HepG2 (cell line): ENCODE data around the gene PIP4K2B. TPM values are rescaled to one million over a fixed set of nuclear protein-coding genes. Genes with fewer than 3 reads are reported as not detected.
A peak's percentile ranks its signal among the peaks of the same experiment; 100 is the strongest.

Source experiments
- JUND ChIP-seq: sonication (generic); formaldehyde crosslinking; IDR thresholded peaks from 2 replicates; pipeline ENCODE4 v1.8.0; 2022; ENCODE audit warnings: mild to moderate bottlenecking, missing genetic modification reagents
- NR2F1 ChIP-seq, 2 experiments: fragments of 450-650 bp in 1 of 2; formaldehyde crosslinking in 1 of 2; IDR thresholded peaks; 2 replicates each; pipeline versions ENCODE4 v1.5.0 to v1.6.1; 2016 to 2020; ENCODE audit warnings: mild to moderate bottlenecking in 1 of 2, missing compliant biosample characterization in 1 of 2, missing genetic modification reagents in 1 of 2, moderate library complexity in 1 of 2
- TBP ChIP-seq: sonication (generic); formaldehyde crosslinking; IDR thresholded peaks from 2 replicates; pipeline ENCODE4 v1.5.0; 2020; ENCODE audit warnings: missing genetic modification reagents
- WIZ ChIP-seq: sonication (generic); formaldehyde crosslinking; IDR thresholded peaks from 2 replicates; pipeline ENCODE4 v1.5.1; 2020; ENCODE audit warnings: mild to moderate bottlenecking, missing genetic modification reagents
- ZNF354B ChIP-seq: sonication (generic); formaldehyde crosslinking; IDR thresholded peaks from 2 replicates; pipeline ENCODE4 v1.8.0; 2022; ENCODE audit warnings: mild to moderate bottlenecking, missing genetic modification reagents
- ZNF460 ChIP-seq: sonication (generic); formaldehyde crosslinking; IDR thresholded peaks from 2 replicates; pipeline ENCODE4 v1.5.1; 2020; ENCODE audit warnings: missing genetic modification reagents, mild to moderate bottlenecking, borderline replicate concordance
- ZNF556 ChIP-seq: sonication (generic); formaldehyde crosslinking; IDR thresholded peaks from 2 replicates; pipeline ENCODE4 v1.4.0; 2020; ENCODE audit warnings: mild to moderate bottlenecking, missing genetic modification reagents, borderline replicate concordance
- ZNF710 ChIP-seq: sonication (generic); formaldehyde crosslinking; IDR thresholded peaks from 2 replicates; pipeline ENCODE4 v1.5.0; 2020; ENCODE audit warnings: mild to moderate bottlenecking, missing genetic modification reagents, borderline replicate concordance
- ZNF766 ChIP-seq: sonication (generic); formaldehyde crosslinking; IDR thresholded peaks from 2 replicates; pipeline ENCODE4 v1.5.0; 2020; ENCODE audit warnings: missing genetic modification reagents, borderline replicate concordance
- polyA plus RNA-seq, 8 experiments: library from polyadenylated mRNA; depleted of rRNA in 3 of 8; stranded (reverse) in 7 of 8; unstranded in 1 of 8; fragments of >200 nt; fragmentation: Illumina TruSeq in 4 of 8; extraction: Trizol in 4 of 8; gene quantifications; 2 replicates each; pipeline versions ENCODE4 v1.2.1 to v1.2.3, GENCODE V29; 2011 to 2016; ENCODE audit warnings: low read depth in 4 of 8, missing spikeins in 1 of 8, mixed read lengths in 1 of 8; ENCODE audit not compliant: insufficient read depth in 1 of 8
- total RNA-seq, 5 experiments: library from RNA; depleted of rRNA; stranded (reverse); fragments of >200 nt; fragmentation: Illumina TruSeq; extraction: Trizol; gene quantifications; 2 replicates each; pipeline ENCODE4 v1.2.3, GENCODE V29; 2016; ENCODE audit warnings: low read depth in 1 of 5
- TF ChIP-seq, protein P1 (sequence below): sonication (generic); formaldehyde crosslinking; IDR thresholded peaks from 2 replicates; pipeline ENCODE4 v1.5.0; 2020; ENCODE audit warnings: mild to moderate bottlenecking, low read depth, missing genetic modification reagents, borderline replicate concordance

Gene PIP4K2B
- total and polyA plus RNA-seq, 2 of the 13 experiments (the other 11 are each of a cell fraction or from before 2014, with no cell fraction given), result 20.4 to 54.0 TPM

DNA sequence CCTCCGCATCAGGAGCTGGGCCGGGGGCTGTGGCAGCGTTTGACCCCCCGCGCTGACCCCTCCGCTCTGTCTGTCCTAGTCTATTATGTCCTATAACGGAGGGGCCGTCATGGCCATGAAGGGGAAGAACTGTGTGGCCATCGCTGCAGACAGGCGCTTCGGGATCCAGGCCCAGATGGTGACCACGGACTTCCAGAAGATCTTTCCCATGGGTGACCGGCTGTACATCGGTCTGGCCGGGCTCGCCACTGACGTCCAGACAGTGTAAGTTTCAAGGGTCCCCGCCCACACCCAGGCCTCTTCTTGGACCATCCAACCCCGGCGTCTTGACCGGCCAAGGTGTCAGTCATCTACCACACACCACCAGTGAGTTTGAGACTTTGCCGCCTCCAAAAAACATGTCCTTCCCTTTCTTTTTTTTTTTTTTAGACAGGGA, 46.3 kb downstream of the PIP4K2B start (continued):
- TF ChIP-seq TBP (CRISPR knock-in tag) (no peak), ZNF766 (0 out of 2 replicates have a peak, but pooled peaks have one; percentile 2), ZNF556 (CRISPR knock-in tag) (no peak), JUND (CRISPR knock-in tag) (no peak), ZNF354B (CRISPR knock-in tag) (0 out of 2 replicates have a peak, but pooled peaks have one; percentile 12), NR2F1 (CRISPR knock-in tag; IDR thresholded peaks at IDR 0.05) (no peak), WIZ (CRISPR knock-in tag) (0 out of 2 replicates have a peak, but pooled peaks have one; percentile 66), ZNF460 (no peak), ZNF710 (CRISPR knock-in tag) (no peak)
- TF ChIP-seq, protein P1, sequence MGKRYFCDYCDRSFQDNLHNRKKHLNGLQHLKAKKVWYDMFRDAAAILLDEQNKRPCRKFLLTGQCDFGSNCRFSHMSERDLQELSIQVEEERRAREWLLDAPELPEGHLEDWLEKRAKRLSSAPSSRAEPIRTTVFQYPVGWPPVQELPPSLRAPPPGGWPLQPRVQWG (CRISPR knock-in tag), result no peak
